Stimulated activated CD8-positive, alpha-beta memory T cell treated with anti-CD3 and anti-CD28 coated beads, Interleukin-15, amount 100 ng/mL, for 48 hours (primary cell): Measurements from ENCODE around the gene TAF1B.

Experiments used
- DNase-seq, 2 donors: peaks; one replicate each; pipeline ENCODE4 v3.0.0-alpha.2; 2020; ENCODE audit warnings: low read depth in 2 of 2

TAF1B gene

GRCh38 chr2:9939587-9940485 is 96.6 kb downstream of the TAF1B start:
- no peak for DNase-seq

- DNase-seq: no peak
Measured at GRCh38 chr2:9941196-9941995, 98.1 kb downstream of the TAF1B start.

- no peak for DNase-seq
Measured at GRCh38 chr2:9941996-9942390, 98.7 kb downstream of the TAF1B start.

GRCh38 chr2:9944330-9944758 is 101.1 kb downstream of the TAF1B start:
- no peak for DNase-seq

GRCh38 chr2:9945596-9945995 is 102.3 kb downstream of the TAF1B start:
- DNase-seq: no peak

- no peak for DNase-seq
Measured at GRCh38 chr2:9946076-9946475, 102.8 kb downstream of the TAF1B start.

GRCh38 chr2:9946818-9947217 is 103.5 kb downstream of the TAF1B start:
- DNase-seq: no peak

GRCh38 chr2:9948721-9949120 is 105.4 kb downstream of the TAF1B start:
- no peak for DNase-seq

- no peak for DNase-seq
Measured at GRCh38 chr2:9949239-9949991, 106.1 kb downstream of the TAF1B start.

- DNase-seq: no peak
Measured at GRCh38 chr2:9949992-9950520, 106.8 kb downstream of the TAF1B start.

- DNase-seq: peak; percentile 21 to 22
Measured at GRCh38 chr2:9950521-9951271, 107.4 kb downstream of the TAF1B start.

- DNase-seq: no peak
Measured at GRCh38 chr2:9951272-9951521, 107.9 kb downstream of the TAF1B start.

GRCh38 chr2:9951522-9952285 is 108.4 kb downstream of the TAF1B start, which contains the start of gene GRHL1:
GRHL1 (plus strand) TSS chr2:9951693; CDS start chr2:9951834, 141 bp downstream.
- DNase-seq: peak; percentile 85 to 89

GRCh38 chr2:9952286-9952737 is 109.0 kb downstream of the TAF1B start:
- DNase-seq: no peak

- no peak for DNase-seq
Measured at GRCh38 chr2:9952856-9953503, 109.7 kb downstream of the TAF1B start.

- DNase-seq: no peak
Measured at GRCh38 chr2:9954136-9954535, 110.9 kb downstream of the TAF1B start.

- DNase-seq: no peak
Measured at GRCh38 chr2:9958057-9958456, 114.8 kb downstream of the TAF1B start.

- DNase-seq: no peak
Measured at GRCh38 chr2:9959262-9959661, 116.0 kb downstream of the TAF1B start.

GRCh38 chr2:9961013-9961412 is 117.7 kb downstream of the TAF1B start:
- DNase-seq: no peak
